A172 (cell line): ENCODE results near the gene NF2. TPM values are rescaled to one million over a fixed set of nuclear protein-coding genes. Genes with fewer than 3 reads are reported as not detected.

Experiments used
- DNase-seq: peaks from one replicate; pipeline ENCODE4 v3.0.0-alpha.2; 2015; ENCODE audit warnings: low spot score
- total RNA-seq: library from RNA; depleted of rRNA; stranded (reverse); fragments of >200 nt; shearing (Covaris generic); gene quantifications from 2 replicates; pipeline ENCODE4 v1.2.3, GENCODE V29; 2014

Gene NF2
- total RNA-seq, 1 experiment from 2014 or later = 3.7 TPM

- DNase-seq = no peak
Observed at GRCh38 chr22:29702931-29703501, 99.6 kb downstream of the NF2 start.

- no peak for DNase-seq
Observed at GRCh38 chr22:29703569-29704195, 100.2 kb downstream of the NF2 start.

GRCh38 chr22:29704528-29705285, 101.3 kb downstream of the NF2 start:
- peak; percentile 34 for DNase-seq

- DNase-seq = no peak
Observed at GRCh38 chr22:29705651-29706050, 102.2 kb downstream of the NF2 start.

- no peak for DNase-seq
Observed at GRCh38 chr22:29706486-29706885, 103.1 kb downstream of the NF2 start.

GRCh38 chr22:29707010-29707409, 103.6 kb downstream of the NF2 start:
- no peak for DNase-seq

- no peak for DNase-seq
Observed at GRCh38 chr22:29707471-29707870, 104.0 kb downstream of the NF2 start.

GRCh38 chr22:29710193-29710592, 106.8 kb downstream of the NF2 start:
- DNase-seq = no peak

- DNase-seq = peak; percentile 63
Observed at GRCh38 chr22:29710922-29711593, 107.6 kb downstream of the NF2 start.

- no peak for DNase-seq
Observed at GRCh38 chr22:29712119-29712518, 108.7 kb downstream of the NF2 start.

- no peak for DNase-seq
Observed at GRCh38 chr22:29713156-29713727, 109.8 kb downstream of the NF2 start.

GRCh38 chr22:29715240-29715639, 111.8 kb downstream of the NF2 start:
- no peak for DNase-seq

- no peak for DNase-seq
Observed at GRCh38 chr22:29715705-29716104, 112.3 kb downstream of the NF2 start.

GRCh38 chr22:29716814-29717545, 113.5 kb downstream of the NF2 start:
- DNase-seq = peak; percentile 50

GRCh38 chr22:29717789-29718188, 114.4 kb downstream of the NF2 start:
- no peak for DNase-seq

- no peak for DNase-seq
Observed at GRCh38 chr22:29718949-29719898, 115.8 kb downstream of the NF2 start.

GRCh38 chr22:29719899-29720645, 116.6 kb downstream of the NF2 start, which contains the start of gene CABP7:
Gene CABP7 (plus strand): TSS chr22:29720003. CDS start chr22:29720425, 422 bp downstream.
- DNase-seq = no peak

GRCh38 chr22:29720811-29721323, 117.4 kb downstream of the NF2 start:
- DNase-seq = no peak

GRCh38 chr22:29722151-29722550, 118.7 kb downstream of the NF2 start:
- peak; percentile 44 for DNase-seq
